GM12878 (cell line): ENCODE results near the gene FOSL1. TPM values are rescaled to one million over a fixed set of nuclear protein-coding genes. Genes with fewer than 3 reads are reported as not detected.

Source experiments
- ATAC-seq: fragments of 200-7000 bp; cut with Tn5 transposase; 3 replicates; pipeline ENCODE4 v1.9.1; 2020; ENCODE audit warnings: mild to moderate bottlenecking, moderate library complexity
- BruUV-seq: library from RNA; stranded (reverse); fragments of 400-500 nt; replicated peaks from 2 replicates; lab custom pipeline; 2021; lab: Mats Ljungman, UMichigan
- CTCF ChIA-PET: fragments of 300-600 bp; sonication (Branson Sonifier 250); formaldehyde crosslinking; extraction: SDS; loops from one replicate; lab custom pipeline; 2021; ENCODE audit warnings: inconsistent platforms; lab: Yijun Ruan, JAX
- POLR2A ChIA-PET: fragments of 350-600 bp; formaldehyde crosslinking; extraction: SDS; loops from one replicate; lab custom pipeline; 2021; ENCODE audit warnings: inconsistent platforms; lab: Charles Lee
- RAD21 ChIA-PET: fragments of 300-600 bp; sonication (Branson Sonifier 250); formaldehyde crosslinking; loops from one replicate; lab custom pipeline; 2023; ENCODE audit warnings: antibody characterized with exemption; ENCODE audit not compliant: unreplicated experiment; lab: Charles Lee
- SMC1A ChIA-PET: fragments of 300-600 bp; sonication (Branson Sonifier 250); formaldehyde crosslinking; loops from one replicate; lab custom pipeline; 2023; ENCODE audit not compliant: unreplicated experiment, uncharacterized antibody; lab: Charles Lee
- DNase-seq: peaks from one replicate; pipeline ENCODE4 v3.0.0-alpha.2; 2011; ENCODE audit warnings: low read depth, low spot score
- FAIRE-seq: peaks from 3 replicates; lab custom pipeline; 2011; peaks lifted over from hg19 to GRCh38; lab: Jason Lieb, UNC
- H2AFZ ChIP-seq: 2 replicates; pipeline ENCODE4 v1.6.0; 2011; ENCODE audit warnings: low read depth, low read length, control low read depth; ENCODE audit not compliant: control insufficient read depth
- H3K27ac ChIP-seq: 2 replicates; pipeline ENCODE4 v1.5.1; 2011; ENCODE audit warnings: control low read depth; ENCODE audit not compliant: control insufficient read depth, insufficient read depth
- H3K27me3 ChIP-seq, 2 experiments: replicated peaks in 1 of 2; 2 replicates each; pipeline versions ENCODE4 v1.6.0 to v1.6.1; 2011; ENCODE audit warnings: low read length in 1 of 2; ENCODE audit not compliant: control insufficient read depth in 2 of 2, insufficient read depth in 2 of 2
- H3K36me3 ChIP-seq, 2 experiments: 2 replicates each; pipeline ENCODE4 v1.5.1; 2011; ENCODE audit warnings: low read length in 1 of 2; ENCODE audit not compliant: control insufficient read depth in 2 of 2, insufficient read depth in 2 of 2
- H3K4me1 ChIP-seq: 2 replicates; pipeline ENCODE4 v1.6.1; 2011; ENCODE audit warnings: mild to moderate bottlenecking, low read length, moderate library complexity, mixed read lengths; ENCODE audit not compliant: control insufficient read depth, insufficient read depth
- H3K4me2 ChIP-seq: 2 replicates; pipeline ENCODE4 v1.6.0; 2011; ENCODE audit warnings: control low read depth; ENCODE audit not compliant: control insufficient read depth, insufficient read depth
- H3K4me3 ChIP-seq: fragments of 200-600 bp; sonication (generic); 2 replicates; pipeline ENCODE4 v1.5.1; 2016
- H3K79me2 ChIP-seq: 2 replicates; pipeline ENCODE4 v1.6.0; 2011; ENCODE audit warnings: low read length; ENCODE audit not compliant: control insufficient read depth, insufficient read depth
- H3K9ac ChIP-seq: 2 replicates; pipeline ENCODE4 v1.8.0; 2011; ENCODE audit warnings: low read length, control low read depth, mixed read lengths; ENCODE audit not compliant: control insufficient read depth, insufficient read depth
- H3K9me3 ChIP-seq: replicated peaks from 3 replicates; pipeline ENCODE4 v1.5.1; 2011; ENCODE audit warnings: mild to moderate bottlenecking, low read length; ENCODE audit not compliant: control insufficient read depth, insufficient read depth
- H4K20me1 ChIP-seq: 2 replicates; pipeline ENCODE4 v1.6.0; 2011; ENCODE audit not compliant: control insufficient read depth, insufficient read depth
- CREM ChIP-seq: IDR thresholded peaks from 2 replicates; pipeline ENCODE4 v1.6.1; 2014; ENCODE audit warnings: antibody characterized with exemption, low read depth
- EZH2 ChIP-seq: IDR thresholded peaks from 2 replicates; pipeline ENCODE4 v1.6.1; 2012; ENCODE audit warnings: low read depth, mild to moderate bottlenecking, control low read depth, inconsistent platforms, low read length, borderline replicate concordance; ENCODE audit not compliant: control insufficient read depth
- TAF1 ChIP-seq: IDR thresholded peaks from 2 replicates; pipeline ENCODE4 v1.6.1; 2011; ENCODE audit warnings: mild to moderate bottlenecking, low read depth, low read length, borderline replicate concordance
- WGBS: methylation state at CpG from one replicate; pipeline ENCODE4 v1.1.6; 2016; ENCODE audit warnings: low lambda C conversion rate; ENCODE audit not compliant: insufficient replicate concordance, insufficient coverage; ENCODE audit errors: missing lambda C conversion rate; 5-methylcytosine and 5-hydroxymethylcytosine counted together
- in situ Hi-C: fragments of 300-500 bp; cut with MboI; formaldehyde crosslinking; loops from 9 replicates; pipeline ENCODE4 v1.14.3; 2018; ENCODE audit warnings: mixed read lengths
- intact Hi-C: fragments of 100-400 bp; cut with micrococcal nuclease; formaldehyde crosslinking; loops from one replicate; pipeline ENCODE4 v1.14.2; 2022; ENCODE audit not compliant: unreplicated experiment
- polyA plus RNA-seq, 11 experiments: library from polyadenylated mRNA; depleted of rRNA in 4 of 11; unstranded in 6 of 11; stranded (reverse) in 5 of 11; fragments of >200 nt; fragmentation: Nextera tagmentation in 4 of 11; fragmentation: Illumina TruSeq in 1 of 11; extraction: Ambion mirVana in 4 of 11; extraction: Trizol in 1 of 11; gene quantifications; 1 replicate in 1 of 11; 2 replicates in 10 of 11; pipeline versions ENCODE4 v1.2.1 to v1.2.3, GENCODE V29; 2011 to 2016; ENCODE audit warnings: inconsistent platforms in 2 of 11, missing spikeins in 2 of 11, low read depth in 1 of 11
- total RNA-seq, 4 experiments: library from RNA; depleted of rRNA in 3 of 4; stranded (reverse); fragments of >200 nt in 3 of 4; fragmentation: Illumina TruSeq in 1 of 4; extraction: Trizol in 1 of 4; gene quantifications; 2 replicates each; pipeline versions ENCODE4 v1.2.1 to v1.2.3, GENCODE V29; 2013 to 2021

The FOSL1 gene
- total and polyA plus RNA-seq, 10 of the 15 experiments (the other 5 are each of a cell fraction or from before 2014, with no cell fraction given) = 0.82 to 5.4 (median 2.1) TPM

DNA sequence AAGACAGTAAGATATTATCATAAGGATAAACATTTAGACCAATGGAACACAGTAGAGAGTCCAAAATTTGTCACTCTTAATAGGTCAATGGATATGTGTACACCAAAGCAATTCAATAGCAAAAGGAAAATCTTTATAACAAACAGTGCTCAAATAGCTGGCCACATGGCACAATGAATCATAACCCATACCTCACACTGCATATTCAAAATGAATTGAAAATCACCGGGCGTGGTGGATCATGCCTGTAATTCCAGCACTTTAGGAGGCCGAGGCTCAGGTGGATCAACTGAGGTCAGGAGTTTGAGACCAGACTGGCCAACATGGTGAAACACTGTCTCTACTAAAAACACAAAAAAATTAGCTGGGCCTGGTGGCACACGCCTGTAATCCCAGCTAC is 58.0 kb downstream of the FOSL1 start:
- POLR2A ChIA-PET = no interaction called here
- Histone ChIP-seq H3K27ac (no peak overlapping the region), H3K27me3 (no peaks in the 10 kb centered on the region), H3K36me3 (no peaks in the 10 kb centered on the region), H3K9me3 (no peaks in the 10 kb centered on the region), H3K4me1 (no peaks in the 10 kb centered on the region), H3K4me2 (no peak overlapping the region), H2AFZ (no peak overlapping the region), H3K9ac (no peak overlapping the region), H4K20me1 (no peaks in the 10 kb centered on the region), H3K4me3 (no peak overlapping the region), H3K79me2 (no peaks in the 10 kb centered on the region)
- RAD21 ChIA-PET = no interaction called here
- in situ Hi-C loops = no loop called here
- intact Hi-C loops = no loop called here
- ATAC-seq (no peak), DNase-seq (no peak), FAIRE-seq (no peak)
- TF ChIP-seq TAF1 (no peak), EZH2 (no peak), CREM (no peak)
- CTCF ChIA-PET = no interaction called here
- BruUV-seq = no TSS peak
- SMC1A ChIA-PET = no interaction called here
- 72% methylated on average over 4 of the region's 4 CpGs for WGBS

Other genes with a start within 250 kb of the FOSL1 start
Only the 7 nearest of the 23 such genes appear.
- 59.1 and 67.7 TPM in 2 replicates for gene MUS81, start 40.0 kb downstream of the FOSL1 start, total RNA-seq (2014; rRNA removed)
- gene MUS81, start 40.0 kb downstream of the FOSL1 start, total RNA-seq (2014; rRNA removed; fragmentation: Illumina TruSeq; extraction: Trizol) = 32.4 and 33.0 TPM in 2 replicates
- 68.5 and 76.1 TPM in 2 replicates for gene MUS81, start 40.0 kb downstream of the FOSL1 start, total RNA-seq (2021)
- gene MUS81, start 40.0 kb downstream of the FOSL1 start, polyA plus RNA-seq (2011; rRNA removed) = 28.8 and 39.3 TPM in 2 replicates
- 10.7 and 31.9 TPM in 2 replicates for gene MUS81, start 40.0 kb downstream of the FOSL1 start, polyA plus RNA-seq (2014; fragmentation: Illumina TruSeq; extraction: Trizol)
- gene MUS81, start 40.0 kb downstream of the FOSL1 start, polyA plus RNA-seq (2014; fragmentation: Nextera tagmentation; extraction: Ambion mirVana) = 10 to 100 TPM; 11.8 to 22.9 TPM
- 70.7 and 81.2 TPM in 2 replicates for gene MUS81, start 40.0 kb downstream of the FOSL1 start, polyA plus RNA-seq (2014; rRNA removed)
- 10 to 100 TPM; 57.6 to 65.1 TPM for gene MUS81, start 40.0 kb downstream of the FOSL1 start, polyA plus RNA-seq (2016; fragmentation: Nextera tagmentation; extraction: Ambion mirVana)
- 2.3 and 2.6 TPM in 2 replicates for gene EFEMP2, start 27.6 kb downstream of the FOSL1 start, total RNA-seq (2014; rRNA removed)
- 0.94 and 1.7 TPM in 2 replicates for gene EFEMP2, start 27.6 kb downstream of the FOSL1 start, total RNA-seq (2014; rRNA removed; fragmentation: Illumina TruSeq; extraction: Trizol)
- gene EFEMP2, start 27.6 kb downstream of the FOSL1 start, total RNA-seq (2021) = 2.3 and 2.4 TPM in 2 replicates
- gene EFEMP2, start 27.6 kb downstream of the FOSL1 start, polyA plus RNA-seq (2011; rRNA removed) = 8.5 and 13.2 TPM in 2 replicates
- gene EFEMP2, start 27.6 kb downstream of the FOSL1 start, polyA plus RNA-seq (2014; fragmentation: Illumina TruSeq; extraction: Trizol) = 0.96 and 1.3 TPM in 2 replicates
- gene EFEMP2, start 27.6 kb downstream of the FOSL1 start, polyA plus RNA-seq (2014; fragmentation: Nextera tagmentation; extraction: Ambion mirVana) = under 1 TPM in 1 of 2 experiments, not detected in 1; 0.24 TPM
- 3.0 and 3.5 TPM in 2 replicates for gene EFEMP2, start 27.6 kb downstream of the FOSL1 start, polyA plus RNA-seq (2014; rRNA removed)
- gene EFEMP2, start 27.6 kb downstream of the FOSL1 start, polyA plus RNA-seq (2016; fragmentation: Nextera tagmentation; extraction: Ambion mirVana) = 1 to 10 TPM in 1 of 2 experiments, under 1 TPM in 1; 0.70 to 1.3 TPM
- 1.4 and 2.9 TPM in 2 replicates for gene CTSW, start 20.6 kb downstream of the FOSL1 start, total RNA-seq (2014; rRNA removed)
- gene CTSW, start 20.6 kb downstream of the FOSL1 start, total RNA-seq (2014; rRNA removed; fragmentation: Illumina TruSeq; extraction: Trizol) = 1.5 and 1.7 TPM in 2 replicates
- gene CTSW, start 20.6 kb downstream of the FOSL1 start, total RNA-seq (2021) = 1.5 and 1.9 TPM in 2 replicates
- gene CTSW, start 20.6 kb downstream of the FOSL1 start, polyA plus RNA-seq (2011; rRNA removed) = 7.0 and 12.0 TPM in 2 replicates
- gene CTSW, start 20.6 kb downstream of the FOSL1 start, polyA plus RNA-seq (2014; fragmentation: Illumina TruSeq; extraction: Trizol) = 0.43 and 1.7 TPM in 2 replicates
- 1 to 10 TPM in 1 of 2 experiments, under 1 TPM in 1; 0.53 to 1.6 TPM for gene CTSW, start 20.6 kb downstream of the FOSL1 start, polyA plus RNA-seq (2014; fragmentation: Nextera tagmentation; extraction: Ambion mirVana)
- gene CTSW, start 20.6 kb downstream of the FOSL1 start, polyA plus RNA-seq (2014; rRNA removed) = 1.7 and 3.3 TPM in 2 replicates
- 1 to 10 TPM in 1 of 2 experiments, under 1 TPM in 1; 0.92 to 1.1 TPM for gene CTSW, start 20.6 kb downstream of the FOSL1 start, polyA plus RNA-seq (2016; fragmentation: Nextera tagmentation; extraction: Ambion mirVana)
- 144 and 155 TPM in 2 replicates for gene FIBP, start 11.9 kb downstream of the FOSL1 start, total RNA-seq (2014; rRNA removed)
- gene FIBP, start 11.9 kb downstream of the FOSL1 start, total RNA-seq (2014; rRNA removed; fragmentation: Illumina TruSeq; extraction: Trizol) = 78.4 and 82.8 TPM in 2 replicates
- gene FIBP, start 11.9 kb downstream of the FOSL1 start, total RNA-seq (2021) = 100.0 and 103 TPM in 2 replicates
- 79.6 and 89.1 TPM in 2 replicates for gene FIBP, start 11.9 kb downstream of the FOSL1 start, polyA plus RNA-seq (2011; rRNA removed)
- 59.8 and 78.7 TPM in 2 replicates for gene FIBP, start 11.9 kb downstream of the FOSL1 start, polyA plus RNA-seq (2014; fragmentation: Illumina TruSeq; extraction: Trizol)
- gene FIBP, start 11.9 kb downstream of the FOSL1 start, polyA plus RNA-seq (2014; fragmentation: Nextera tagmentation; extraction: Ambion mirVana) = 10 to 100 TPM; 65.1 to 80.7 TPM
- gene FIBP, start 11.9 kb downstream of the FOSL1 start, polyA plus RNA-seq (2014; rRNA removed) = 169 and 197 TPM in 2 replicates
- 100 to 1,000 TPM; 176 to 182 TPM for gene FIBP, start 11.9 kb downstream of the FOSL1 start, polyA plus RNA-seq (2016; fragmentation: Nextera tagmentation; extraction: Ambion mirVana)
- 93.5 and 114 TPM in 2 replicates for gene CCDC85B, start 9.7 kb downstream of the FOSL1 start, total RNA-seq (2014; rRNA removed)
- gene CCDC85B, start 9.7 kb downstream of the FOSL1 start, total RNA-seq (2014; rRNA removed; fragmentation: Illumina TruSeq; extraction: Trizol) = 2.1 and 2.9 TPM in 2 replicates
- 92.0 and 92.1 TPM in 2 replicates for gene CCDC85B, start 9.7 kb downstream of the FOSL1 start, total RNA-seq (2021)
- gene CCDC85B, start 9.7 kb downstream of the FOSL1 start, polyA plus RNA-seq (2011; rRNA removed) = 2.0 and 7.0 TPM in 2 replicates
- gene CCDC85B, start 9.7 kb downstream of the FOSL1 start, polyA plus RNA-seq (2014; fragmentation: Illumina TruSeq; extraction: Trizol) = 0.32 TPM in 1 of 2 replicates, not detected in the other
- 1 to 10 TPM in 1 of 2 experiments, under 1 TPM in 1; 0.35 to 1.1 TPM for gene CCDC85B, start 9.7 kb downstream of the FOSL1 start, polyA plus RNA-seq (2014; fragmentation: Nextera tagmentation; extraction: Ambion mirVana)
- gene CCDC85B, start 9.7 kb downstream of the FOSL1 start, polyA plus RNA-seq (2014; rRNA removed) = 94.2 and 119 TPM in 2 replicates
- 100 to 1,000 TPM in 1 of 2 experiments, 10 to 100 TPM in 1; 94.6 to 114 TPM for gene CCDC85B, start 9.7 kb downstream of the FOSL1 start, polyA plus RNA-seq (2016; fragmentation: Nextera tagmentation; extraction: Ambion mirVana)
- gene C11orf68, start 18.7 kb upstream of the FOSL1 start, total RNA-seq (2014; rRNA removed) = 7.3 and 7.8 TPM in 2 replicates
- 8.6 and 8.8 TPM in 2 replicates for gene C11orf68, start 18.7 kb upstream of the FOSL1 start, total RNA-seq (2014; rRNA removed; fragmentation: Illumina TruSeq; extraction: Trizol)
- gene C11orf68, start 18.7 kb upstream of the FOSL1 start, total RNA-seq (2021) = 25.4 and 27.7 TPM in 2 replicates
- gene C11orf68, start 18.7 kb upstream of the FOSL1 start, polyA plus RNA-seq (2011; rRNA removed) = 7.1 and 17.2 TPM in 2 replicates
- 10.9 and 17.2 TPM in 2 replicates for gene C11orf68, start 18.7 kb upstream of the FOSL1 start, polyA plus RNA-seq (2014; fragmentation: Illumina TruSeq; extraction: Trizol)
- 1 to 10 TPM; 3.0 to 7.0 TPM for gene C11orf68, start 18.7 kb upstream of the FOSL1 start, polyA plus RNA-seq (2014; fragmentation: Nextera tagmentation; extraction: Ambion mirVana)
- gene C11orf68, start 18.7 kb upstream of the FOSL1 start, polyA plus RNA-seq (2014; rRNA removed) = 24.1 and 24.5 TPM in 2 replicates
- 10 to 100 TPM; 16.2 to 24.4 TPM for gene C11orf68, start 18.7 kb upstream of the FOSL1 start, polyA plus RNA-seq (2016; fragmentation: Nextera tagmentation; extraction: Ambion mirVana)
- gene DRAP1, start 19.0 kb upstream of the FOSL1 start, total RNA-seq (2014; rRNA removed) = 110 and 126 TPM in 2 replicates
- 116 and 118 TPM in 2 replicates for gene DRAP1, start 19.0 kb upstream of the FOSL1 start, total RNA-seq (2014; rRNA removed; fragmentation: Illumina TruSeq; extraction: Trizol)
- gene DRAP1, start 19.0 kb upstream of the FOSL1 start, total RNA-seq (2021) = 122 and 124 TPM in 2 replicates
- 64.9 and 74.2 TPM in 2 replicates for gene DRAP1, start 19.0 kb upstream of the FOSL1 start, polyA plus RNA-seq (2011; rRNA removed)
- 18.2 and 98.6 TPM in 2 replicates for gene DRAP1, start 19.0 kb upstream of the FOSL1 start, polyA plus RNA-seq (2014; fragmentation: Illumina TruSeq; extraction: Trizol)
- 10 to 100 TPM in 1 of 2 experiments, 1 to 10 TPM in 1; 9.4 to 35.8 TPM for gene DRAP1, start 19.0 kb upstream of the FOSL1 start, polyA plus RNA-seq (2014; fragmentation: Nextera tagmentation; extraction: Ambion mirVana)
- 154 and 162 TPM in 2 replicates for gene DRAP1, start 19.0 kb upstream of the FOSL1 start, polyA plus RNA-seq (2014; rRNA removed)
- 100 to 1,000 TPM; 162 to 163 TPM for gene DRAP1, start 19.0 kb upstream of the FOSL1 start, polyA plus RNA-seq (2016; fragmentation: Nextera tagmentation; extraction: Ambion mirVana)